GM12878 (cell line): ENCODE results near the gene ADAP1. TPM values are rescaled to one million over a fixed set of nuclear protein-coding genes. Genes with fewer than 3 reads are reported as not detected.

Experiments used
- ATAC-seq: fragments of 200-7000 bp; cut with Tn5 transposase; 3 replicates; pipeline ENCODE4 v1.9.1; 2020; ENCODE audit warnings: mild to moderate bottlenecking, moderate library complexity
- BruUV-seq: library from RNA; stranded (reverse); fragments of 400-500 nt; replicated peaks from 2 replicates; lab custom pipeline; 2021; lab: Mats Ljungman, UMichigan
- CTCF ChIA-PET: fragments of 300-600 bp; sonication (Branson Sonifier 250); formaldehyde crosslinking; extraction: SDS; loops from one replicate; lab custom pipeline; 2021; ENCODE audit warnings: inconsistent platforms; lab: Yijun Ruan, JAX
- POLR2A ChIA-PET: fragments of 350-600 bp; formaldehyde crosslinking; extraction: SDS; loops from one replicate; lab custom pipeline; 2021; ENCODE audit warnings: inconsistent platforms; lab: Charles Lee
- RAD21 ChIA-PET: fragments of 300-600 bp; sonication (Branson Sonifier 250); formaldehyde crosslinking; loops from one replicate; lab custom pipeline; 2023; ENCODE audit warnings: antibody characterized with exemption; ENCODE audit not compliant: unreplicated experiment; lab: Charles Lee
- SMC1A ChIA-PET: fragments of 300-600 bp; sonication (Branson Sonifier 250); formaldehyde crosslinking; loops from one replicate; lab custom pipeline; 2023; ENCODE audit not compliant: unreplicated experiment, uncharacterized antibody; lab: Charles Lee
- DNase-seq: peaks from one replicate; pipeline ENCODE4 v3.0.0-alpha.2; 2011; ENCODE audit warnings: low read depth, low spot score
- FAIRE-seq: peaks from 3 replicates; lab custom pipeline; 2011; peaks lifted over from hg19 to GRCh38; lab: Jason Lieb, UNC
- H2AFZ ChIP-seq: 2 replicates; pipeline ENCODE4 v1.6.0; 2011; ENCODE audit warnings: low read depth, low read length, control low read depth; ENCODE audit not compliant: control insufficient read depth
- H3K27ac ChIP-seq: 2 replicates; pipeline ENCODE4 v1.5.1; 2011; ENCODE audit warnings: control low read depth; ENCODE audit not compliant: control insufficient read depth, insufficient read depth
- H3K27me3 ChIP-seq, 2 experiments: replicated peaks in 1 of 2; 2 replicates each; pipeline versions ENCODE4 v1.6.0 to v1.6.1; 2011; ENCODE audit warnings: low read length in 1 of 2; ENCODE audit not compliant: control insufficient read depth in 2 of 2, insufficient read depth in 2 of 2
- H3K36me3 ChIP-seq, 2 experiments: 2 replicates each; pipeline ENCODE4 v1.5.1; 2011; ENCODE audit warnings: low read length in 1 of 2; ENCODE audit not compliant: control insufficient read depth in 2 of 2, insufficient read depth in 2 of 2
- H3K4me1 ChIP-seq: 2 replicates; pipeline ENCODE4 v1.6.1; 2011; ENCODE audit warnings: mild to moderate bottlenecking, low read length, moderate library complexity, mixed read lengths; ENCODE audit not compliant: control insufficient read depth, insufficient read depth
- H3K4me2 ChIP-seq: 2 replicates; pipeline ENCODE4 v1.6.0; 2011; ENCODE audit warnings: control low read depth; ENCODE audit not compliant: control insufficient read depth, insufficient read depth
- H3K4me3 ChIP-seq: fragments of 200-600 bp; sonication (generic); 2 replicates; pipeline ENCODE4 v1.5.1; 2016
- H3K79me2 ChIP-seq: 2 replicates; pipeline ENCODE4 v1.6.0; 2011; ENCODE audit warnings: low read length; ENCODE audit not compliant: control insufficient read depth, insufficient read depth
- H3K9ac ChIP-seq: 2 replicates; pipeline ENCODE4 v1.8.0; 2011; ENCODE audit warnings: low read length, control low read depth, mixed read lengths; ENCODE audit not compliant: control insufficient read depth, insufficient read depth
- H3K9me3 ChIP-seq: replicated peaks from 3 replicates; pipeline ENCODE4 v1.5.1; 2011; ENCODE audit warnings: mild to moderate bottlenecking, low read length; ENCODE audit not compliant: control insufficient read depth, insufficient read depth
- H4K20me1 ChIP-seq: 2 replicates; pipeline ENCODE4 v1.6.0; 2011; ENCODE audit not compliant: control insufficient read depth, insufficient read depth
- ATF7 ChIP-seq: fragments of 450-650 bp; IDR thresholded peaks from 2 replicates; pipeline ENCODE4 v1.6.1; 2016; ENCODE audit warnings: low read depth, mild to moderate bottlenecking
- BHLHE40 ChIP-seq, 2 experiments: fragments of 450-650 bp in 1 of 2; IDR thresholded peaks; 2 replicates each; pipeline ENCODE4 v1.6.1; 2011 to 2017; ENCODE audit warnings: low read depth in 2 of 2, borderline replicate concordance in 1 of 2, improper control_type of control experiment in 1 of 2, low read length in 1 of 2, mild to moderate bottlenecking in 1 of 2
- BRCA1 ChIP-seq: IDR thresholded peaks from 2 replicates; pipeline ENCODE4 v1.6.1; 2011; ENCODE audit warnings: low read depth, low read length, improper control_type of control experiment
- CBX5 ChIP-seq: sonication (generic); IDR thresholded peaks from 2 replicates; pipeline ENCODE4 v1.6.1; 2016; ENCODE audit warnings: low read depth, moderate library complexity, mild to moderate bottlenecking, inconsistent platforms
- CEBPB ChIP-seq, 2 experiments: fragments of 150-350 bp in 1 of 2; IDR thresholded peaks; 2 replicates each; pipeline ENCODE4 v1.6.1; 2012 to 2014; ENCODE audit warnings: low read depth in 2 of 2, low read length in 2 of 2, borderline replicate concordance in 1 of 2, inconsistent platforms in 1 of 2
- CHD1 ChIP-seq: IDR thresholded peaks from 2 replicates; pipeline ENCODE4 v1.6.1; 2012; ENCODE audit warnings: low read depth, low read length, improper control_type of control experiment
- CREB1 ChIP-seq: IDR thresholded peaks from 2 replicates; pipeline ENCODE4 v1.6.1; 2012; ENCODE audit warnings: low read depth, mild to moderate bottlenecking, inconsistent platforms
- GATAD2B ChIP-seq: fragments of 450-650 bp; conservative IDR thresholded peaks from 2 replicates; pipeline ENCODE4 v1.6.1; 2017; ENCODE audit warnings: low read depth, mild to moderate bottlenecking, moderate library complexity
- PKNOX1 ChIP-seq: fragments of 450-650 bp; IDR thresholded peaks from 2 replicates; pipeline ENCODE4 v1.6.1; 2016; ENCODE audit warnings: mild to moderate bottlenecking
- POLR2AphosphoS5 ChIP-seq: IDR thresholded peaks from 2 replicates; pipeline ENCODE4 v1.6.1; 2011; ENCODE audit warnings: mild to moderate bottlenecking, low read length, inconsistent platforms
- SKIL ChIP-seq: fragments of 450-650 bp; IDR thresholded peaks from 2 replicates; pipeline ENCODE4 v1.6.1; 2017; ENCODE audit warnings: mild to moderate bottlenecking, low read depth, inconsistent platforms; ENCODE audit not compliant: poor library complexity, severe bottlenecking
- STAT3 ChIP-seq: IDR thresholded peaks from 2 replicates; pipeline ENCODE4 v1.6.1; 2011; ENCODE audit warnings: low read depth, low read length, improper control_type of control experiment
- ZBTB4 ChIP-seq: fragments of 450-650 bp; formaldehyde crosslinking; IDR thresholded peaks from 2 replicates; pipeline ENCODE4 v1.4.0; 2022; ENCODE audit warnings: mild to moderate bottlenecking, moderate library complexity
- ZNF592 ChIP-seq: fragments of 450-650 bp; IDR thresholded peaks from 2 replicates; pipeline ENCODE4 v1.6.1; 2017; ENCODE audit warnings: mild to moderate bottlenecking, moderate library complexity
- WGBS: methylation state at CpG from one replicate; pipeline ENCODE4 v1.1.6; 2016; ENCODE audit warnings: low lambda C conversion rate; ENCODE audit not compliant: insufficient replicate concordance, insufficient coverage; ENCODE audit errors: missing lambda C conversion rate; 5-methylcytosine and 5-hydroxymethylcytosine counted together
- in situ Hi-C: fragments of 300-500 bp; cut with MboI; formaldehyde crosslinking; loops from 9 replicates; pipeline ENCODE4 v1.14.3; 2018; ENCODE audit warnings: mixed read lengths
- intact Hi-C: fragments of 100-400 bp; cut with micrococcal nuclease; formaldehyde crosslinking; loops from one replicate; pipeline ENCODE4 v1.14.2; 2022; ENCODE audit not compliant: unreplicated experiment
- polyA plus RNA-seq, 11 experiments: library from polyadenylated mRNA; depleted of rRNA in 4 of 11; unstranded in 6 of 11; stranded (reverse) in 5 of 11; fragments of >200 nt; fragmentation: Nextera tagmentation in 4 of 11; fragmentation: Illumina TruSeq in 1 of 11; extraction: Ambion mirVana in 4 of 11; extraction: Trizol in 1 of 11; gene quantifications; 1 replicate in 1 of 11; 2 replicates in 10 of 11; pipeline versions ENCODE4 v1.2.1 to v1.2.3, GENCODE V29; 2011 to 2016; ENCODE audit warnings: inconsistent platforms in 2 of 11, missing spikeins in 2 of 11, low read depth in 1 of 11
- total RNA-seq, 4 experiments: library from RNA; depleted of rRNA in 3 of 4; stranded (reverse); fragments of >200 nt in 3 of 4; fragmentation: Illumina TruSeq in 1 of 4; extraction: Trizol in 1 of 4; gene quantifications; 2 replicates each; pipeline versions ENCODE4 v1.2.1 to v1.2.3, GENCODE V29; 2013 to 2021

Gene ADAP1
- total and polyA plus RNA-seq, 10 of the 15 experiments (the other 5 are each of a cell fraction or from before 2014, with no cell fraction given): 0.22 to 44.2 (median 22.0) TPM; not detected in 1

- intact Hi-C loops (no loop called here), in situ Hi-C loops (no loop called here)
- Histone ChIP-seq H3K27me3 (no peaks in the 10 kb centered on the region), H3K9me3 (no peaks in the 10 kb centered on the region), H3K4me2 (no peak overlapping the region), H3K9ac (no peak overlapping the region), H3K4me1 (no peaks in the 10 kb centered on the region; the same call in 1 of the 2 replicates), H4K20me1 (no peaks in the 10 kb centered on the region), H3K79me2 (no peaks in the 10 kb centered on the region), H3K36me3 (peaks cover 6 to 26% of the 10 kb centered on the region in 2 experiments; a peak in 3 of 4 replicates), H3K27ac (no peak overlapping the region), H2AFZ (no peak overlapping the region), H3K4me3 (no peak overlapping the region)
- TF ChIP-seq ATF7 (no peak), ZNF592 (no peak), CREB1 (no peak), ZBTB4 (CRISPR knock-in tag) (no peak), CEBPB (IDR thresholded peaks at IDR 0.05; ENCODE audit: borderline replicate concordance in 1 of 2, low read depth in 2 of 2, low read length in 2 of 2) (no peak), BHLHE40 (IDR thresholded peaks at IDR 0.05; ENCODE audit: borderline replicate concordance in 1 of 2, low read depth in 2 of 2, low read length in 1 of 2) (no peak), BRCA1 (no peak), CBX5 (no peak), GATAD2B (no peak), STAT3 (no peak), CHD1 (no peak), PKNOX1 (no peak), POLR2AphosphoS5 (no peak), SKIL (no peak)
- RAD21 ChIA-PET: no interaction called here
- no TSS peak for BruUV-seq
- CTCF ChIA-PET: no interaction called here
- SMC1A ChIA-PET: no interaction called here
- DNase-seq (no peak), FAIRE-seq (no peak), ATAC-seq (no peak)
- POLR2A ChIA-PET: no interaction called here
- WGBS: 92% methylated on average over 14 of the region's 14 CpGs
These were observed 85.1 kb downstream of the ADAP1 start for GRCh38 chr7:869348-869747.
